T47D (cell line): ENCODE measurements around the gene ASAP2.

Experiments used
- DNase-seq, 2 experiments: peaks; one replicate each; pipeline versions ENCODE4 v3.0.0 to v3.0.0-alpha.2; 2011 to 2012; ENCODE audit warnings: low read depth in 1 of 2, low spot score in 1 of 2
- JUND ChIP-seq: IDR thresholded peaks from 2 replicates; pipeline ENCODE4 v1.6.1; 2012; ENCODE audit warnings: low read depth
- in situ Hi-C: cut with HindIII; loops from 2 replicates; pipeline ENCODE4 v1.10.0; 2016; ENCODE audit warnings: low sequenced_read_pairs, low pct_unique_long_range_greater_than_20kb

The ASAP2 gene

GRCh38 chr2:9285385-9285920 is 78.8 kb downstream of the ASAP2 start:
- in situ Hi-C loops: no loop called here
- TF ChIP-seq JUND: no peak
- DNase-seq: no peak

DNA sequence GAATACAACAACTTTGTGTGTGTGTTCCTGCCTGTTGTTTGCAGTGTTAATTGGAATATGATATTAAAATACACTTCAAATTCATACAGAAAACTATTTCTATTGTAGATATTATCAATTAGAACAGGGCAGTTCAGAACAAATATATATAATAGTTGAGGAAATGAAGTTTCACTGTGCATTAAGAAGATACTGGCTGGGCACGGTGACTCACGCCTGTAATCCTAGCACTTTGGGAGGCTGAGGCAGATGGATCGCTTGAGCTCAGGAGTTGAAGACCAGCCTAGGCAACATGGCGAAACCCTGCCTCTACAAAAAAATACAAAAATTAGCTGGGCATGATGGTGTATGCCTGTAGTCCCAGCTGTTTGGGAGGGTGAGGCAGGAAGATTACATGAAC is 79.3 kb downstream of the ASAP2 start:
- in situ Hi-C loops: no loop called here
- DNase-seq: no peak
- no peak for TF ChIP-seq JUND

DNA sequence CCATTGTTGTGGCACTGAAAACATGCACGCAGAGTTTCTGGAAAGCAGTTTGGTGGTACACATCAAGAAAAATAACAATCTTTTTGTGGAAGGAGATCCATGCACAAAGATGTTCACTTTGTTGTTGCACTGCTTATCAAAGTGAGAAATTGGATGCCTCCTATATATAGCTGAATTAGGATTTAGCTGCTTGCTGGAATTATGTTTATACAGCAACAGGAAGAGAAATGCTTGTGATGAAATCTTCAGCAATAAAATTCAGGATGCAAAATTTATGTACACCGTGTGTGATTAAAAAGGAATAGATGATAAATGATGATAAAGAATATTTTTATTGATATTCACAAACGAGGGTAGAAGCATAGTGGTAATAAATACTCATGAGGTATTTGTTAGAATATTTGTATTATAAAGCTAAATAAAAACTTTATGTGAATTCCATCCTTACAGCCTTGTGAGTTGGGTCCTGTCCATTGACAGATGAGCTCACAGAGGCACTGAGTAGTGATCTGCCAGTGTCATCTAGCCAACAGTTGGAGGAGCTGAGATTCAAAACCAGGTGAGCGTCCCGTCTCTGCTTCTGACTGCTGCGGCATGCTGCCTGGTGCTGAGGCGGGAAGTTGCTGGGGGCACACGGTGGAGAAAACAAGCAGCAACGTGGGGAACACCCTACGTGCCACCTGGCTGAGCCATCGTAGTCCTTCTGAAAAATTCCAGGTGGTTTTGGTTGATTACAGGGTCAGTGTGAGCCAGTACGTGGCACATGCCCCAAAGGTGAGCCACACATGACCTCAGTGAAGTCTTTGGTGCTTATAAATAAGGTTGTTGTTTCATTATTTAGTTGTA is 80.2 kb downstream of the ASAP2 start:
- TF ChIP-seq JUND: no peak
- in situ Hi-C loops: no loop called here
- no peak for DNase-seq

GRCh38 chr2:9287400-9288045 is 80.9 kb downstream of the ASAP2 start:
- DNase-seq: no peak
- in situ Hi-C loops: no loop called here

GRCh38 chr2:9288233-9288632 is 81.6 kb downstream of the ASAP2 start:
- in situ Hi-C loops: no loop called here
- no peak for TF ChIP-seq JUND
- no peak for DNase-seq

More at GRCh38 chr2:9287400-9288045, 80.9 kb downstream of the ASAP2 start:
- no peak for TF ChIP-seq JUND

DNA sequence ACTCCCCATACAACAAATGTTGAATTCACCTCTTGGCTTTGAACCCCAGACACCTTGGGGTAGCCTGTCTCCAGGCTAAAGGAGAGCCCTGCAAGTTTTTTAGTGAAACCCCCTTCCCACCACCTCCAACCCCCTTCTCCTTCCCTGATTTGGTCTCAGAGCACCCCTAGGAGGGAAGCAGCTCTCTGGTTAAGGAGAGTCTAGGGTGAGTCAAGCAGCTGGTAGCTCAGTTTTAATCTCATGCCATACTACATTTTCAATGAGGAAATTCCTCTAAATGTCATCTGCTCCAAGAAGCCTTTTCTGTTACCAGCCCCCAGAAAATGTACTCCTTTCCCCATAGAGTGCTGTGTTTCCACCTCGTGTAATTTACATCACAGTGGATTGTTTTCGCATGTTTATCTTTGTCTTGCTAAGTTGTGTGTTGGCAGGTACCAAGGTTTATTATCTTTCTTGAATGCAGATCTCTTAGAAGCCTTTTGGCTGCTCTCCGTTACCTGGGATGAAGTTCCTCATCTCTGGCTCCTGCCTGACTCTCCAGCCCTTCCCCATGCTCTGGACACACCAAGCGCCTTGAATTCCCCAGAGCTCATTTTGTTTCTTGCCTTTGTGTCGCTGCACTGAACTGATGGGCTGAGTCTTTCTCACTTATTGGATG is 82.2 kb downstream of the ASAP2 start:
- in situ Hi-C loops: no loop called here
- TF ChIP-seq JUND: no peak

GRCh38 chr2:9291331-9291730 is 84.7 kb downstream of the ASAP2 start:
- no peak for TF ChIP-seq JUND
- in situ Hi-C loops: no loop called here
- DNase-seq: no peak

More for the DNA sequence above, 82.2 kb downstream of the ASAP2 start:
- no peak for DNase-seq

GRCh38 chr2:9291866-9292265 is 85.3 kb downstream of the ASAP2 start:
- TF ChIP-seq JUND: no peak
- in situ Hi-C loops: no loop called here
- DNase-seq: no peak

DNA sequence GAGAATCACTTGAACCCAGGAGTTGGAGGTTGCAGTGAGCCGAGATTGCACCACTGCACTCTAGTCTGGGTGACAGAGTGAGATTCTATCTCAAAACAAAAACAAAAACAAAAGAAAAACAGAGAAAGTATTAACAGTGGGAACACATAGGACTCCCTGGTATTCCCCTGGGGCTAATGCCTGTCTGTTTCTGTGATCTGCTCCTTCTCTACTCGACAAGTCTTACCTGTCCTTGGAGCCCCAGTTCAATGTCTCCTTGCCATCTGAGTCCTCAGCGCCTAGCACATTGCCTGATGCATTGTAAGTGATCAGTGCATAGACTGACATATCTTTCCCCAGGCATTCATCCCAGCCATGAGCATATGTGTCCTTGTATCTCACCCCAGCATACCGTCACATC is 85.8 kb downstream of the ASAP2 start:
- in situ Hi-C loops: no loop called here
- no peak for TF ChIP-seq JUND
- peak in 1 of 2 experiments; percentile 63 for DNase-seq

DNA sequence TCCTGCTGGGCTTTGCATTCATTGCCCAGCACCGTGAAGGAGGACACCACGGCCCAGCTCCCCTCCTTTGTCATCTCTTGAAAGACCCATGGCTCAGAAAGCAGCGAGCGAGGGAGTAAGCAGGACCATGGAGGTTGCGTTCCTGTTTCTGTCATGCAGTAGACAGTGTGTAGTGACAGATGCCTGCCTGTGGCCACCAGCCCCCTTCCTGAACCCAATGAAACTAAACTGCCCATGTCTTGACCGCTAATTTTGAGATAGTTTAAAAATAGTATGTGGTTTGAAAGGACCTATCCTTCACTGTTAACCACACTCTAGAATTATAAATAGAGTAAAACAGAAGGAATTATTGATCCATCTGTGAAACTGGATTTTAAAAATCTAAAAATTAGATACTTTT is 88.2 kb downstream of the ASAP2 start:
- no peak for DNase-seq
- in situ Hi-C loops: no loop called here
- no peak for TF ChIP-seq JUND

GRCh38 chr2:9296559-9296958 is 89.9 kb downstream of the ASAP2 start:
- DNase-seq: no peak
- in situ Hi-C loops: no loop called here
- no peak for TF ChIP-seq JUND

- DNase-seq: no peak
- in situ Hi-C loops: no loop called here
Measured at GRCh38 chr2:9297156-9297555, 90.5 kb downstream of the ASAP2 start.

DNA sequence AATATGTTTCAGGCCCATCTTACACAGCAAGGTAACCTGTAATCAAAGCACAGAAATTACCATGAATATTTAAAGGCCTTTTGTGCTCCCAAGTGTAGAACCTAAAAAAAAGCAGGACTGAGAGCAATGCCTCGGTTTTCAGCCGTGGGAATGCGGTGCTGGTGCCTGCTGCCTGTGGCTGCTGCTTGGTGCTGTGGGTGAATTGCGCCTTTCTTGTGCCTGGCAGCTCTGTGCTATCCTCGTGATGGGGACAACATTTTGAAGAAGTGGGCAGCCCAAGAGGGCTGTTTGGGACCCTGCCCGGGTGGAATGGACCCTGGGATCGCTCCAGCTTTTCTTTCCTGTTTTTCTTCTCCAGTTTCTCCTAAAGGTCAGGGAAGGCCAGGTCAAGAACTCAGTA is 91.2 kb downstream of the ASAP2 start:
- in situ Hi-C loops: no loop called here
- TF ChIP-seq JUND: no peak
- DNase-seq: no peak

More at GRCh38 chr2:9297156-9297555, 90.5 kb downstream of the ASAP2 start:
- no peak for TF ChIP-seq JUND
